Measurements from ENCODE around the gene TSPAN31.
"Not testable (repeated sequence)": the region's sequence is repeated elsewhere in the genome, so short reads cannot be mapped to it uniquely, and the experiment has no call there.

TSPAN31 gene

DNA sequence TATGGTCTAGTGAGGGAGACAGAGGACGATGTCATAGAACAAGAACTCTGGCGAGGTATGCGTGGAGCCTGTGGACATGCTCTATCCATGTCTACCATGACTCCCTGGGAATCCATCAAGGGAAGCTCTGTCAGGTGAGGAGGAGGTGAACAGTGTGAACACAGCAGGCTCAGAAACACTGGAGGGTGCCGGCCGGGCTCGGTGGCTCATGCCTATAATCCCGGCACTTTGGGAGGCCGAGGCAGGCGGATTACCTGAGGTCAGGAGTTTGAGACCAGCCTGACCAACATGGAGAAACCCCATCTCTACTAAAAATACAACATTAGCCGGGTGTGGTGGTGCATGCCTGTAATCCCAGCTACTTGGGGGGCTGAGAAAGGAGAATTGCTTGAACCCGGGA is 29.8 kb downstream of the TSPAN31 start:
- H3K4me3 Mint-ChIP-seq, H3K9me3 Mint-ChIP-seq, ATAC-seq, H3K27ac Mint-ChIP-seq, H3K27me3 Mint-ChIP-seq: not testable (repeated sequence)
- peaks cover 12% of the 10 kb centered on the region for H3K36me3 Mint-ChIP-seq
- peaks cover 31% of the 10 kb centered on the region for H3K4me1 Mint-ChIP-seq

DNA sequence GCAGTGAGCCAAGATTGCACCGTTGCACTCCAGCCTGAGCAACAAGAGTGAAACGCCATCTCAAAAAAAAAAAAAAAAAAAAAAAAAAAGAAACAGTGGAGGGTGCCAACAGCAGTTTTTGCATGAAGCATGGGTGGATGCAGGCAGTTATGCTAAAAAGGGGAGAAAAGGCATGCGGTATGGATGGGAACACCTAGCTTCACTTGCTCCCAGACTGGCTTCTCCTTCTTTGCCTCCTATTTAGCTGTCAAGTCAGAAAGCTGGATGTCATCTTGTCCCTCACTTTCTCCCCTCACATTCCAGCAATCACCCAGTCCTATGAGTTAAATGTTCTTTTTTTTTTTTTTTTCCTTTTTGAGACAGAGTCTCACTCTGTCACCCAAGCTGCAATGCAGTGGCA is 30.2 kb downstream of the TSPAN31 start:
- ATAC-seq: no peak
- Mint-ChIP-seq H3K27me3 (no peaks in the 10 kb centered on the region), H3K36me3 (peaks cover 8% of the 10 kb centered on the region), H3K9me3 (no peaks in the 10 kb centered on the region), H3K4me3 (no peak overlapping the region), H3K27ac (no peak overlapping the region), H3K4me1 (peaks cover 31% of the 10 kb centered on the region)

DNA sequence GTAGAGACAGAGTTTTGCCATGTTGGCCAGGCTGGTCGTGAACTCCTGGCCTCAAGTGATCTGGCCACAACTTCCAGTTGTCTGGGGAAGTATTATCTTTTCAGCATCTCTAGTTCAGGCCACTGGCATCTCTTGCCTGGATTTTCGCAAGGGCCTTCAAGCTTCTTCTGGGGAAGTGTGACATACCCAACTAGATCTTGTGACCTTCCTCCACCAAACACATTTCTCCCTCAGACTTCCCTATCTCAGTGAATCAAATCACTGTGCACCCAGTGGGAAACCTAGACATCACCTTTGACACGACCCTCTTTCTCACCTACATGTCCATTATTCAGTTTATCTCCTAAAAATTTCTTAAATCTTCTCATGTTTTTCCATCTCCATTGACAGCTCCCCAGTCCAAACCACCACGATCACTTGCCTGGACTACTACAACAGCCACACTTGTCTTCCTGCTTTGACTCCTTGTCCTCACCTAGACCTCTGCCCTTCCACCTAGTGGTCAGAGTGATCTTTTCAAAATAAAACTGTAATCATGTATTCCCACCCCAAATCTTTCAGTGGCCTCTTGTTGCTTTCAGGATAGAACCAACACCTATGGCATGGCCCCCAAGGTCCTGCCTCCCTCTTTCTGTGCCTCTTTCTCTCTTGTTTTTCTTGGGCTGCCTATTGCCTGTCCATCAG is 30.9 kb downstream of the TSPAN31 start:
- Mint-ChIP-seq H3K27me3 (no peaks in the 10 kb centered on the region), H3K9me3 (no peaks in the 10 kb centered on the region), H3K36me3 (peaks cover 2% of the 10 kb centered on the region), H3K4me1 (peaks cover 25% of the 10 kb centered on the region), H3K27ac (no peak overlapping the region), H3K4me3 (no peak overlapping the region)
- ATAC-seq: no peak

DNA sequence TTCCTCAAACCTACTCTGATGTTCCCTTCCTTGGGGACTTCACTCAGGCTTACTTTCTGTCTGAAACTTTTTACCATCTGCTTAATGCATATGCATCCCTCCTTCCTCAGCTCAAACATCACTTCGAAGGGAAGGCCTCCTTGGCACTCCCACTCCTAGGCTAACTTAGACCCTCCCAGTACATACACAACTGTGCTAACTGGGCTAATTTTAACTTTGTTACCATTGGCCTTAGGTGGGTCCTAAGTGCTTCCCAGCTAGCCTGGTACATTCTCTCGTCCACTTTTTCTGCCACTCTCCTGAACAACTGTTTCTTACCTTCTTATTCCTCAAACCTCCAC is 31.4 kb downstream of the TSPAN31 start:
- no peaks in the 10 kb centered on the region for H3K9me3 Mint-ChIP-seq
- H3K27me3 Mint-ChIP-seq: no peaks in the 10 kb centered on the region
- no peak overlapping the region for H3K4me3 Mint-ChIP-seq
- H3K4me1 Mint-ChIP-seq: peaks cover 20% of the 10 kb centered on the region
- H3K27ac Mint-ChIP-seq: no peak overlapping the region
- H3K36me3 Mint-ChIP-seq: no peaks in the 10 kb centered on the region
- ATAC-seq: no peak

DNA sequence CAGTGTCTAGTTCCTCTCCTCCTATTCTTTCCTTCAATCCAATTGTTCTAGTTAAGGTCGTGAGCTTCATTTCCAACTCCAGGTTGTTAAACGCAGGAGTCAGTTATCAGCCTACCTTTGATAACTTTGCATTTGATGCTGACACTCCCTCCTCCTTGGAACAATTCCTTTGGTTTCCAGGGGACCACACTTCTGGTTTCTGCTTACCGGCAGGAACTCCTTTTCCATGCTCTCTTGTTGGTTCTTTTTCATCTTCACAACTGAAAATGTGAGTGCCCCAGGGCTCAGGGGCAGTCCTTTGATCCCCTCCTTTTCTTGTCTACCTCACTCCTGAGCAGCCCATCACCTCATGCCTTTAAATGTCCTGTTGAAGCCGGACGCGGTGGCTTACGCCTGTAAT is 32.5 kb downstream of the TSPAN31 start:
- Mint-ChIP-seq H3K4me3 (no peak overlapping the region), H3K4me1 (peaks cover 20% of the 10 kb centered on the region), H3K27me3 (no peaks in the 10 kb centered on the region), H3K36me3 (no peaks in the 10 kb centered on the region), H3K27ac (no peak overlapping the region), H3K9me3 (no peaks in the 10 kb centered on the region)
- ATAC-seq: no peak

GRCh38 chr12:57777911-57778310 is 33.1 kb downstream of the TSPAN31 start:
- H3K4me1 Mint-ChIP-seq: peaks cover 20% of the 10 kb centered on the region
- no peak for ATAC-seq
- no peak overlapping the region for H3K27ac Mint-ChIP-seq
- no peaks in the 10 kb centered on the region for H3K9me3 Mint-ChIP-seq
- H3K4me3 Mint-ChIP-seq: no peak overlapping the region
- no peaks in the 10 kb centered on the region for H3K36me3 Mint-ChIP-seq
- H3K27me3 Mint-ChIP-seq: no peaks in the 10 kb centered on the region

- H3K27ac Mint-ChIP-seq: no peak overlapping the region
- no peak overlapping the region for H3K4me3 Mint-ChIP-seq
- H3K27me3 Mint-ChIP-seq: no peaks in the 10 kb centered on the region
- no peaks in the 10 kb centered on the region for H3K36me3 Mint-ChIP-seq
- ATAC-seq: no peak
- H3K9me3 Mint-ChIP-seq: no peaks in the 10 kb centered on the region
- H3K4me1 Mint-ChIP-seq: peaks cover 23% of the 10 kb centered on the region
Measured at GRCh38 chr12:57779736-57780135, 34.9 kb downstream of the TSPAN31 start.

GRCh38 chr12:57780284-57780897 is 35.6 kb downstream of the TSPAN31 start:
- Mint-ChIP-seq H3K9me3 (no peaks in the 10 kb centered on the region), H3K27me3 (no peaks in the 10 kb centered on the region), H3K4me1 (peaks cover 23% of the 10 kb centered on the region), H3K36me3 (no peaks in the 10 kb centered on the region), H3K4me3 (no peak overlapping the region), H3K27ac (no peak overlapping the region)
- ATAC-seq: no peak

DNA sequence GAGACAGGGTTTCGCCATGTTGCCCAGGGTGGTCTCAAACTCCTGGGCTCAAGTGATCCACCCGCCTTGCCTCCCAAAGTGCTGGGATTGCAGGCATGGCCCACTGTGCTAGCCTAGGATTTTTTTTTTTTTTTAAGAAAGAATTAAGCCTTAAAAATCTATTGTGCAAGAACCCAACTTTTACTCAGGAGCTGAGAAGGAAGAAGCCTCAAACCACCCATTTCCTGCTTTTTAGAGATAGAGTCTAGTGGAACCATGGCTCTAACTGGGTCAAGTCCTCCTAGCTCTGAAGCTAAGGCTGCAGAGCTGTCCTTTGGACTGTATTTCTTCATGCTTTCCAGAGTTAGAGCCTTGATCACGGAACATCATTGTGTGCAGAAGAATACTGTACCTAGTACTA is 36.4 kb downstream of the TSPAN31 start:
- Mint-ChIP-seq H3K4me1 (peaks cover 17% of the 10 kb centered on the region), H3K4me3 (no peak overlapping the region), H3K9me3 (no peaks in the 10 kb centered on the region), H3K27me3 (no peaks in the 10 kb centered on the region), H3K27ac (no peak overlapping the region), H3K36me3 (peaks cover 4% of the 10 kb centered on the region)
- ATAC-seq: no peak

GRCh38 chr12:57781801-57782200 is 37.0 kb downstream of the TSPAN31 start:
- Mint-ChIP-seq H3K36me3 (peaks cover 9% of the 10 kb centered on the region), H3K27ac (no peak overlapping the region), H3K4me1 (peaks cover 17% of the 10 kb centered on the region), H3K9me3 (no peaks in the 10 kb centered on the region), H3K4me3 (no peak overlapping the region), H3K27me3 (no peaks in the 10 kb centered on the region)
- no peak for ATAC-seq

DNA sequence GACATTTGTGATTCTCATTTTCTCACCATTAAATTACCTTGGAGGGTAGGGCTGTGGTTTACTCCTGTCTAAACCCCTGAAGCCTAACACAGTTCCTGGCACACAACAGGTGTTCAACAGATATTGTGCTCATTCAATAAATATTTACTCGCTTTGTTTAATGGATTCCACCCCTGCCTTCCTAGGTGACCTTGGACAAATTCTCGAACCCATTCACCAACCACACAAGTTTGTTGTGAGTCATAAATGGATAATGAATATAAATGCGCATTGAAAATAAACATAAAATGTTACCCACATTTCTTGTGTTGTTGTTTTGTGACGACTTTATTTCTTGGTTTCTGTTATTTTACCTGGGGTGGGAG is 37.4 kb downstream of the TSPAN31 start:
- peak overlapping the region; percentile 95 for H3K4me3 Mint-ChIP-seq
- H3K27ac Mint-ChIP-seq: peak overlapping the region; percentile 86
- peaks cover 14% of the 10 kb centered on the region for H3K36me3 Mint-ChIP-seq
- H3K27me3 Mint-ChIP-seq: no peaks in the 10 kb centered on the region
- H3K4me1 Mint-ChIP-seq: peaks cover 17% of the 10 kb centered on the region
- H3K9me3 Mint-ChIP-seq: no peaks in the 10 kb centered on the region
- ATAC-seq: no peak

DNA sequence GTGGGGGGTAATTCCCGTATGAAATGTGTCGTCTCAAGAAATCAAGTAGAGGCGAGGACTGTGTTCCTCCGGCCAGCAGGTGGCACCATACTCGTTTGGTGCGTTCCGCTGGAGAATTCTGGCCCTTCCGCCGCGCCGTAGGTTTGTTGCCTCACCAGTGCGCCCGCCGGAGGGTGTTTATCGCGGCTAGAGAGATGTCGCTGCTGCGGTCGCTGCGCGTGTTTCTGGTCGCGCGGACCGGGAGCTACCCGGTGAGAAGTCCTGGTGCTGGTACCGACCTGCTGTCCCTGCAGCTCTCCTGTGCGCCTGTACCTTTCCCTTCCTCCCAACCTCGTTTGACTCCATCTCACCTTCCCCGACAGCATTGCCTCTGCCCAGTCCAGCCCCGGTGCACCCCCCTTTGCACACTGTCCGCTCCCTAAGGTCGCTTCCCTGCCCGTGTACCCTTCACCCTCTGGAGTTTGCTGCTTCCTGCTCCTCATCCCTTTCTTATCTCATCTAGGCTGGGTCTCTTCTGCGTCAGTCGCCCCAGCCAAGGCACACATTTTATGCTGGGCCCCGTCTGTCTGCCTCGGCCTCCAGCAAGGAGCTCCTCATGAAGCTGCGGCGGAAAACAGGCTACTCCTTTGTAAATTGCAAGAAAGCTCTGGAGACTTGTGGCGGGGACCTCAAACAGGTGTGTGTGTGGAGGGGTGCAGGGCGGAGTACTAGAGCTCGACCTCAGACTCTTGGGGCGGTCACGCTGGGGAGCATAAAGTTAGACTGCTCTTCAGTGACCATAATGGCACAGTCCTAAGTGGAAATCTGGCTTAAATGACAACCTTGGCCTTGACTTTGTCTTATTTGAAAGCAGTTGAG is 38.0 kb downstream of the TSPAN31 start, which contains the start of gene TSFM:
Gene TSFM (plus strand): TSS at position 180 of the 858 bp plus-strand sequence. CDS start 15 bp downstream, at position 195.
- Mint-ChIP-seq H3K27ac (peak within 1 kb of the TSS; percentile 86), H3K4me1 (peaks cover 17% of the 10 kb centered on the region), H3K9me3 (no peaks in the 10 kb centered on the region), H3K4me3 (peak within 1 kb of the TSS; percentile 95), H3K27me3 (no peaks in the 10 kb centered on the region), H3K36me3 (peaks cover 19% of the 10 kb centered on the region)
- peak; percentile 94 for ATAC-seq

DNA sequence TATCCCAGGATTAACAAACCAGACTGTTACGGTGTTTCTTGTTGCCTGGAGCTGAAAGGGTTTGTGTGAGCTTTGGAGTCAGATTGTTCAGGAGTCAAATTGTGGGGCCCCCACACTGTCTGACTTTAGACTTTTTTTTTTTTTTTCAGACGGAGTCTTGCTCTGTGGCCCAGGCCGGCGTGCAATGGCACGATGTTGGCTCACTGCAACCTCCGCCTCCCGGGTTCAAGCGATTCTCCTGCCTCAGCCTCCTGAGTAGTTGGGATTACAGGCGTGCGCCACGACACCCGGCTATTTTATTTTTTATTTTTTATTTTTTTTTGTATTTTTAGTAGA is 38.6 kb downstream of the TSPAN31 start:
- Mint-ChIP-seq H3K27me3 (no peaks in the 10 kb centered on the region), H3K4me3 (peak overlapping the region; percentile 95), H3K36me3 (peaks cover 22% of the 10 kb centered on the region), H3K9me3 (no peaks in the 10 kb centered on the region), H3K27ac (peak overlapping the region; percentile 86), H3K4me1 (peaks cover 17% of the 10 kb centered on the region)
- no peak for ATAC-seq

DNA sequence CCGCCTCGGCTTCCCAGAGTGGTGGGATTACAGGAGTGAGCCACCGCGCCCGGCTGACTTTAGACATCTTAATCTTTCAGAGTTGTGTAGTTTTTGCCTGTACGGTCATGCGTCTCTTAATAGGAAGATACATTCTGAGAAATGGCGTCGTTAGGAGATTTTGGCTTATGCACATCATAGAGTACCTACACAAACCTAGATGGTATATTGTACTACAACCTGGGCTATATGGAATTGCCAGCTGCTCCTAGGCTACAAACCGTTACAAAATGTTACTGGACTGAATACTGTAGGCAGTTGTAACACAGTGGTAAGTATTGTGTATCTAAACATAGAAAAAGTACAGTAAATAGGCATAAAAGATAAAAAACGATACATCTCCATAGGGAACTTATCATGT is 39.0 kb downstream of the TSPAN31 start:
- peaks cover 26% of the 10 kb centered on the region for H3K36me3 Mint-ChIP-seq
- no peak for ATAC-seq
- no peak overlapping the region for H3K27ac Mint-ChIP-seq

GRCh38 chr12:57793920-57794319 is 49.1 kb downstream of the TSPAN31 start:
- Mint-ChIP-seq H3K27me3 (no peaks in the 10 kb centered on the region), H3K27ac (no peak overlapping the region), H3K36me3 (peaks cover 54% of the 10 kb centered on the region), H3K9me3 (no peaks in the 10 kb centered on the region), H3K4me3 (no peak overlapping the region), H3K4me1 (no peaks in the 10 kb centered on the region)
- no peak for ATAC-seq

More for the DNA sequence above, 39.0 kb downstream of the TSPAN31 start:
- H3K4me3 Mint-ChIP-seq: peak overlapping the region; percentile 62
- H3K27me3 Mint-ChIP-seq: no peaks in the 10 kb centered on the region
- H3K9me3 Mint-ChIP-seq: no peaks in the 10 kb centered on the region
- H3K4me1 Mint-ChIP-seq: peaks cover 17% of the 10 kb centered on the region

- no peak for ATAC-seq
- H3K27ac Mint-ChIP-seq: no peak overlapping the region
- H3K9me3 Mint-ChIP-seq: no peaks in the 10 kb centered on the region
- H3K27me3 Mint-ChIP-seq: no peaks in the 10 kb centered on the region
- no peaks in the 10 kb centered on the region for H3K4me1 Mint-ChIP-seq
- peaks cover 59% of the 10 kb centered on the region for H3K36me3 Mint-ChIP-seq
- H3K4me3 Mint-ChIP-seq: no peak overlapping the region
Measured at GRCh38 chr12:57795354-57795753, 50.5 kb downstream of the TSPAN31 start.

All from stimulated activated memory B cell treated with anti-CD40 and anti-IgM and Interleukin-4, amounts not matched to agents 10 μg/mL and 1 μg/mL and 100 μg/mL, for 72 hours (primary cell).